ENCODE data around the gene FBXO31.

- no peak for TF ChIP-seq EZH2 (IDR thresholded peaks at IDR 0.05; ENCODE audit: insufficient read depth, poor library complexity, severe bottlenecking)
- TF ChIP-seq EZH2phosphoT487 (IDR thresholded peaks at IDR 0.05; ENCODE audit: insufficient read depth, low read depth): no peak
Observed at GRCh38 chr16:87382023-87382785, 1.4 kb downstream of the FBXO31 start.
